ENCODE results near the gene HBA1. TPM values are rescaled to one million over a fixed set of nuclear protein-coding genes. Genes with fewer than 3 reads are reported as not detected.
A peak's percentile ranks its signal among the peaks of the same experiment; 100 is the strongest.

Gene HBA1
- total and polyA plus RNA-seq, 9 of the 15 experiments (the other 6 are each of a cell fraction or from before 2014, with no cell fraction given), result 128 to 2,388 (median 380) TPM

DNA sequence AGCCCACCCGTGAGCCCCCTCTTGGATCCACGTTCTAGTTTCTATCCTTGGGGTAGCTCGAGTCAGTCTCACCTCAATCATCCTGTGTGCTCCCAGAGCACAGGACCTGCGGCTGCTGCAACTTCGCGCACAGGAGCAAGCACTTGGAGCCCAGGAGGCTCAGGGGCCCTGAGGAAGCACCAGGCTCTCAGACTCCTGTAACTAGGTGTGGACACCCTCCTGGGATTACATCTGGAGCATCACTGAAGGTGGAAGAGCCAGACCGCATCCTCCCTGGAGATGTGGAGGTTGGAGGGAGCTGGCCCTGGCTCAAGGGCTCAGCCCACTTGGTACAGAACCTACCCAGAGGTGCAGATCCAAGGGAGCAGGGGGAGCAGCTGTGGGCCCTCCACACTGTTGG is 6.5 kb downstream of the HBA1 start (continued):
- TF ChIP-seq HIVEP1 (CRISPR knock-in tag; IDR thresholded peaks at IDR 0.05), result no peak
- TF ChIP-seq POLR2G (IDR thresholded peaks at IDR 0.05; ENCODE audit: low read depth, low read length), result peak; percentile 33
- TF ChIP-seq ZBTB26 (CRISPR knock-in tag; IDR thresholded peaks at IDR 0.05), result no peak
- TF ChIP-seq, protein P1, sequence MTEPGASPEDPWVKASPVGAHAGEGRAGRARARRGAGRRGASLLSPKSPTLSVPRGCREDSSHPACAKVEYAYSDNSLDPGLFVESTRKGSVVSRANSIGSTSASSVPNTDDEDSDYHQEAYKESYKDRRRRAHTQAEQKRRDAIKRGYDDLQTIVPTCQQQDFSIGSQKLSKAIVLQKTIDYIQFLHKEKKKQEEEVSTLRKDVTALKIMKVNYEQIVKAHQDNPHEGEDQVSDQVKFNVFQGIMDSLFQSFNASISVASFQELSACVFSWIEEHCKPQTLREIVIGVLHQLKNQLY (CRISPR knock-in tag; conservative IDR thresholded peaks at IDR 0.05), result no peak
- TF ChIP-seq MYNN (IDR thresholded peaks at IDR 0.05), result 0 out of 2 replicates have a peak, but pooled peaks have one; percentile 14
- no peak for TF ChIP-seq MYNN (CRISPR knock-in tag; IDR thresholded peaks at IDR 0.05)

- no peak overlapping the region for H3K27ac ChIP-seq (ENCODE audit: extremely low read depth, low read depth, low read length)
- CTCF ChIA-PET (ENCODE audit: low intra/inter-chr PET ratio), result no interaction called here
- no peak for FAIRE-seq
- H3K27me3 ChIP-seq (ENCODE audit: control insufficient read depth in 2 of 2, insufficient read depth in 2 of 2, low read length in 2 of 2), result no peaks in the 10 kb centered on the region
- no peak overlapping the region for H2AFZ ChIP-seq (ENCODE audit: low read depth, low read length)
- peaks cover 2% of the 10 kb centered on the region; the same call in 1 of the 2 replicates for H3K9me3 ChIP-seq (replicated peaks; ENCODE audit: control insufficient read depth, insufficient read depth, low read depth, low read length)
- no TSS peak for BruUV-seq (replicated peaks)
- DNase-seq (ENCODE audit: extremely low read depth in 1 of 4, low spot score in 3 of 4), result no peak
- H3K4me1 ChIP-seq (replicated peaks in 1 of 2; ENCODE audit: control insufficient read depth in 2 of 2, insufficient read depth in 2 of 2, low read length in 2 of 2), result peaks cover 9 to 46% of the 10 kb centered on the region in 2 experiments; a peak in 4 of 5 replicates
- H4K20me1 ChIP-seq (replicated peaks; ENCODE audit: control insufficient read depth, insufficient read depth, low read length), result 0 out of 2 replicates have a peak, but pooled peaks cover 6% of the 10 kb centered on the region
- ATAC-seq, result no peak
- H3K4me2 ChIP-seq (ENCODE audit: insufficient read depth, low read length), result no peak overlapping the region
- H3K79me2 ChIP-seq (ENCODE audit: control insufficient read depth, insufficient read depth, low read length), result peaks cover 17% of the 10 kb centered on the region
- peak overlapping the region in 1 of 2 experiments; percentile 36; a peak in 1 of 4 replicates for H3K9ac ChIP-seq (ENCODE audit: insufficient read depth in 1 of 2, low read depth in 2 of 2, low read length in 2 of 2)
- intact Hi-C loops (cut with micrococcal nuclease), result no loop called here
- TF ChIP-seq CHD1 (IDR thresholded peaks at IDR 0.05; ENCODE audit: low read length), result no peak
- TF ChIP-seq, protein P2, sequence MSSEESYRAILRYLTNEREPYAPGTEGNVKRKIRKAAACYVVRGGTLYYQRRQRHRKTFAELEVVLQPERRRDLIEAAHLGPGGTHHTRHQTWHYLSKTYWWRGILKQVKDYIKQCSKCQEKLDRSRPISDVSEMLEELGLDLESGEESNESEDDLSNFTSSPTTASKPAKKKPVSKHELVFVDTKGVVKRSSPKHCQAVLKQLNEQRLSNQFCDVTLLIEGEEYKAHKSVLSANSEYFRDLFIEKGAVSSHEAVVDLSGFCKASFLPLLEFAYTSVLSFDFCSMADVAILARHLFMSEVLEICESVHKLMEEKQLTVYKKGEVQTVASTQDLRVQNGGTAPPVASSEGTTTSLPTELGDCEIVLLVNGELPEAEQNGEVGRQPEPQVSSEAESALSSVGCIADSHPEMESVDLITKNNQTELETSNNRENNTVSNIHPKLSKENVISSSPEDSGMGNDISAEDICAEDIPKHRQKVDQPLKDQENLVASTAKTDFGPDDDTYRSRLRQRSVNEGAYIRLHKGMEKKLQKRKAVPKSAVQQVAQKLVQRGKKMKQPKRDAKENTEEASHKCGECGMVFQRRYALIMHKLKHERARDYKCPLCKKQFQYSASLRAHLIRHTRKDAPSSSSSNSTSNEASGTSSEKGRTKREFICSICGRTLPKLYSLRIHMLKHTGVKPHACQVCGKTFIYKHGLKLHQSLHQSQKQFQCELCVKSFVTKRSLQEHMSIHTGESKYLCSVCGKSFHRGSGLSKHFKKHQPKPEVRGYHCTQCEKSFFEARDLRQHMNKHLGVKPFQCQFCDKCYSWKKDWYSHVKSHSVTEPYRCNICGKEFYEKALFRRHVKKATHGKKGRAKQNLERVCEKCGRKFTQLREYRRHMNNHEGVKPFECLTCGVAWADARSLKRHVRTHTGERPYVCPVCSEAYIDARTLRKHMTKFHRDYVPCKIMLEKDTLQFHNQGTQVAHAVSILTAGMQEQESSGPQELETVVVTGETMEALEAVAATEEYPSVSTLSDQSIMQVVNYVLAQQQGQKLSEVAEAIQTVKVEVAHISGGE (CRISPR knock-in tag; IDR thresholded peaks at IDR 0.05), result no peak
- peak; percentile 63; the same call in 1 of the 2 replicates for TF ChIP-seq ZNF263 (CRISPR knock-in tag; IDR thresholded peaks at IDR 0.05; ENCODE audit: borderline replicate concordance)
- TF ChIP-seq POLR2G (IDR thresholded peaks at IDR 0.05; ENCODE audit: low read depth, low read length), result peak; percentile 50
- peak; percentile 44; the same call in 1 of the 2 replicates for TF ChIP-seq POLR2A (conservative IDR thresholded peaks at IDR 0.05)
- TF ChIP-seq, protein P3, sequence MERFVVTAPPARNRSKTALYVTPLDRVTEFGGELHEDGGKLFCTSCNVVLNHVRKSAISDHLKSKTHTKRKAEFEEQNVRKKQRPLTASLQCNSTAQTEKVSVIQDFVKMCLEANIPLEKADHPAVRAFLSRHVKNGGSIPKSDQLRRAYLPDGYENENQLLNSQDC (CRISPR knock-in tag; IDR thresholded peaks at IDR 0.05), result no peak
- peaks cover 46% of the 10 kb centered on the region for H3K36me3 ChIP-seq (ENCODE audit: control insufficient read depth, insufficient read depth, low read length)
- H3K4me3 ChIP-seq, result no peak overlapping the region
- H3K9me1 ChIP-seq (ENCODE audit: control insufficient read depth, insufficient read depth, low read length), result peaks cover 3% of the 10 kb centered on the region
- WGBS (ENCODE audit: insufficient coverage, low coverage, missing lambda C conversion rate), result 90% methylated on average over 13 of the region's 13 CpGs
- in situ Hi-C loops (cut with MboI), result no loop called here
- POLR2A ChIA-PET, result interaction anchor here (0.6 to 1.3 kb wide), 6 partner anchors 17 to 132 kb away, joined by 3 read pairs; partner anchors contain the start of gene POLR3K
These were observed 8.7 kb downstream of the HBA1 start for GRCh38 chr16:185213-185612.
